ENCODE data around the gene HSF2BP.
"Not testable (repeated sequence)": the region's sequence is repeated elsewhere in the genome, so short reads cannot be mapped to it uniquely, and the experiment has no call there.

Gene HSF2BP

DNA sequence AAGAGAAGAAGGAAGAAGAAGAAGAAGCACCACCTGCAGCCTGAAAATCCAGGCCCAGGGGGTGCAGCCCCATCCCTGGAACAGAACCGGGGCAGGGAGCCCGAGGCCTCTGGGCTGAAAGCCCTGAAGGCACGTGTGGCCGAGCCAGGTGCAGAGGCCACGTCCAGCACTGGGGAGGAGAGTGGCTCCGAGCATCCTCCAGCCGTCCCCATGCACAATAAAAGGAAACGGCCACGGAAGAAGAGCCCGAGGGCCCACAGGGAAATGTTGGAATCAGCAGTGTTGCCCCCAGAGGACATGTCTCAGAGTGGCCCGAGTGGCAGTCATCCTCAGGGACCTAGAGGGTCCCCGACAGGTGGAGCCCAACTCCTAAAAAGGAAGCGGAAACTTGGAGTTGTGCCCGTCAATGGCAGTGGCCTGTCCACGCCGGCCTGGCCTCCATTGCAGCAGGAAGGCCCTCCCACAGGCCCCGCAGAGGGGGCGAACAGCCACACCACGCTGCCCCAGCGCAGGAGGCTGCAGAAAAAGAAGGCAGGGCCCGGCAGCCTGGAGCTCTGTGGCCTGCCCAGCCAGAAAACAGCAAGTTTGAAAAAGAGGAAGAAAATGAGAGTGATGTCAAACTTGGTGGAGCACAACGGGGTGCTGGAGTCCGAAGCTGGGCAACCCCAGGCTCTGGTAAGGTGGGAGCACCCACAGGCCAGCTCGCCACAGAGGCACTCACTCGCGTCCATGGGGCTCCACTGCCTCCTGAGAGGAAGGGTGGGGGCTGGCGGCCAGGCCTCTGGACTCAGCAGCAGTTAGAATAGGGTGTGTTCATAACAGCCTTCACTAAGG is 28.5 kb upstream of the HSF2BP start:
- DNase-seq: peak in 1 of 2 donors; percentile 7

GRCh38 chr21:43686811-43687565 is 27.7 kb upstream of the HSF2BP start:
- DNase-seq: no peak

DNA sequence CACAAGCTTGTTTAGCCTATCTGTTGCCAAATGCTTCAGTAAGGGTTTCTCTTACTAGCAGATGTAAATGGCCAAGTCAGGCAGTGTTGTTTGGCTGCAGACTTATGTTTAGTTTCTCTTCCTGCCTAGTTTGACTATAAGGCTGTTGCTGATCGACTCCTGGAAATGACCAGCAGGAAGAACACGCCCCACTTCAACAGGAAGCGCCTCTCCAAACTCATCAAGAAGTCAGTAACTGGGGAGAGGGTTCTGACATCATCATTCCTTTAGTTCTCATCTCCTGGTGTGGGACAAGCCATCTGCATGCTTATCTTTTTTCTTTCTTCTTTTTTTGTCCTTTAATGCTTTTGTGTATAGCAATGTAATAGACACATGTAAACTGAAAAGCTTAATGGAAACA is 25.1 kb upstream of the HSF2BP start:
- DNase-seq: no peak

GRCh38 chr21:43681650-43682049 is 22.4 kb upstream of the HSF2BP start:
- DNase-seq: no peak

DNA sequence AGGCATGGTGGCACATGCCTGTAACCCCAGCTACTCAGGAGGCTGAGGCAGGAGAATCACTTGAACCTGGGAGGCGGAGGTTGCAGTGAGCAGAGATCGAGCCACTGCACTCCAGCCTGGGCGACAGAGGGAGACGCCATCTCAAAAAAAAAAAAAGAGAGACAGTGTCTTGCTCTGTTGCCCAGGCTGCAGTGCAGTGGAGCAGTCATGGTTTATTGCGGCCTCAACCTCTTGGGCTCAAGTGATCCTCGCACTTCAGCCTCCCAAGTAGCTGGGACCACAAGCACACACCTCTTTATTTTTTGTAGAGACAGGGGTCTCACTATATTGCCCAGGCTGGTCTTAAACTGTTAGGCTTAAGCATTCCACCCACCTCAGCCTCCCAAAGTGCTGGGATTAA is 21.1 kb upstream of the HSF2BP start:
- DNase-seq: not testable (repeated sequence)

- no peak for DNase-seq
These were observed 20.7 kb upstream of the HSF2BP start for GRCh38 chr21:43679951-43680350.

- no peak for DNase-seq
These were observed 17.1 kb upstream of the HSF2BP start for GRCh38 chr21:43676391-43676790.

- no peak for DNase-seq
These were observed 16.6 kb upstream of the HSF2BP start for GRCh38 chr21:43675871-43676270.

DNA sequence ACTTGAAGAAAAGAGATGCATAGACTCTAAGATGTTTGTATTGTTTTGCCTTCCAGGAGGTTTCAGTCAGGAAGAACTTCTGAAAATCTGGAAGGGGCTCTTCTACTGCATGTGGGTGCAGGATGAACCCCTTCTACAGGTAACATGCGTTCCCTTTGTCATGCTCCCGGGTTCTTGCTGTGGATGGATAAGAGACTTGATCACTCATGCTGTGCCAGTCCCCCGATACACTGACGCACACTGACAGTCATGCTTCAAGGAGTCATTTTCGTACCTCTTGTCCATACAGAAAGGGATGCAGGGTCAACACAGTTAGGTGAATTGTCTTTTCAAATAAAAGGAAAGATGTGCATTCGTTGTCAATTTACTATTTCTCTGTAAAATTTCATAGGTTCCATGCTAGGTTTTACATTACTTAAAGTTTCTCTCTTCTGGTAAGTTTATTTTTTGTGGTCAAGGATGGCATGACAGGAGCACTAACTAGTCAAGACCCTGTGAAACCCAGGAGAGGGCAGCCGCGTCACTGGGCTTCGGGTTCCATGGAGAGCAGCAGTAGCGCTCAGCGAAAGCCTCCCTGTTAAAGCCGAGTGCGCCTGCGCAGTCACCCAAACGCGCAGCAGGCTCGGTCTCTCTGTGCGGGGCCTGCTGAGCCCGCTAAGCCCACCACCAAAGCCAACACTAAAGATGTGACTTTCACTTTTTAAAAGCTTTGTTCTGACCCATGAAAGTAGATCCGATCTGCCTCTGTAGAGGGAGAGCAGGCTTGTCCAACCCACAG is 10.7 kb upstream of the HSF2BP start:
- no peak for DNase-seq

- no peak for DNase-seq
These were observed 8.1 kb upstream of the HSF2BP start for GRCh38 chr21:43667191-43667904.

- no peak for DNase-seq
These were observed 6.6 kb upstream of the HSF2BP start for GRCh38 chr21:43665879-43666278.

- no peak for DNase-seq
These were observed 5.1 kb upstream of the HSF2BP start for GRCh38 chr21:43664358-43664757.

DNA sequence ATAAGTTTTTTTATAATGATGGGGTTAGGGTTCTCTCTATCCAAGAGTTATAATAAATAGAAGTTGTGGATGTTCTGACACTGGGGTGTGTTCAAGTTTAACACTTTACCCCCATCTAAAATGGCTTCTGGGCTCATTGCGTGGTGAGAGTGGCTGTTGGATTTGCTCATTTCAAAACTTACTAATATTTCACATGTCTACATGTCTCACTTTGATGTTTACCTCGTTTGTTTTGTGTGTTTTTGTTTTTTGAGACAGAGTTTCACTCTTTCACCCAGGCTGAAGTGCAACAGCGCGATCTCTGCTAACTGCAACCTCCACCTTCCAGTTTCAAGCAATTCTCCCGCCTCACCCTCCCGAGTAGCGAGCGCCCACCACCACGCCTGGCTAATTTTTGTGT is 3.7 kb upstream of the HSF2BP start:
- no peak for DNase-seq

DNA sequence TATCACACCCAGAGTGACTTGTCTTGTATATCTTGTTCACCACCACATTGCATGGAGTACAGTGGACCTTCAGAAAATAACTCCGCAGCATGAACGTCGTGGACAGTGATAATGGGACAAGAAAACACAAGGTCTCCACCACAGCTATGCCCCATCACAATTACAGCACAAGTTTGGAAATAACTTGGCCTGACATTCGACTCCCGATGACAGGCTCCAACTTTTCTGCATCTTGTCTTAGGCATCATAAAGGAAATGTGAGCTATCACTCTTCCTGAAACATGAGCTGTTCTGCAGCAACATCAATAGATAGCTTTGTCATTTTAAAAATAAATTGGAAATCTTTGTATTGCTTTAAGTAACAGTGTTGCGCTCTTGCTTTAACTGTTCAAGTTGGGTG is 3.0 kb upstream of the HSF2BP start:
- DNase-seq: no peak

GRCh38 chr21:43658769-43659135 is 536 bp downstream of the HSF2BP start:
- DNase-seq: no peak

- no peak for DNase-seq
These were observed 1.1 kb downstream of the HSF2BP start for GRCh38 chr21:43658088-43658741.

DNA sequence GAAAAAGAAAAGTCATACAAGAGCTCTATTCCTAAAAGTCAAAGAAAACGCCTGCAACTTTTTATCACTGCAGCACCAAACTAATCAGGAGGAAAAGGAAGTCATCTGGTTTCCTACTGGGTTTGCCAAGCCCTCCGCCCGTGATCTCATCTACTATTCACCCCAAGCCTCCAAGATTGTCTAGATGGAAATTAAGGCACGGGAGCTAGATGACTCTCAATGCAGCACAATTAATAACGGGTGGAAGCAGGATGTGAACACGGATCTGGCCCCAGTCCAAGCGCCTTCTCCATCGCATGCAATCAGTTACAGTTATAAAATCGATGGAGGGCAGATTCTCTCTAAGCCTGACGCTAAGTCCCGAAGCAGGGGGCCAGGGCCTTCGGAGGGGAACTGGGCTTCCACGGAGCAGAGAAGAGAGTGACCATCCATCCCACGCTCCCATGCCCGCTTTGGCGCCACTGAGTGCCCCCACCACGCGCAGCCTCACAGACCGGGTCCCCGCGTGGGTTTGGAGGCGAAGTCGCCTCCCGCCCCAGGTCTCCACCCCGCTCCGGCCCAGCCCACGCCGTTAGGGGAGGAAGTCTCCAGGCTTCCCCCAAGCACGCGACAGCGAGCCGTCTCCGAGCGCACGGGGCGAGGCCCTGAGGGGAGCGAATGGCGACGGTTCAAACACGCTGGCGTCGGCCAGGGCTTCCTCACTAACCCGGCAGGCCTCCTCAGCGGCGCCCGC is 1.8 kb downstream of the HSF2BP start:
- DNase-seq: no peak

DNA sequence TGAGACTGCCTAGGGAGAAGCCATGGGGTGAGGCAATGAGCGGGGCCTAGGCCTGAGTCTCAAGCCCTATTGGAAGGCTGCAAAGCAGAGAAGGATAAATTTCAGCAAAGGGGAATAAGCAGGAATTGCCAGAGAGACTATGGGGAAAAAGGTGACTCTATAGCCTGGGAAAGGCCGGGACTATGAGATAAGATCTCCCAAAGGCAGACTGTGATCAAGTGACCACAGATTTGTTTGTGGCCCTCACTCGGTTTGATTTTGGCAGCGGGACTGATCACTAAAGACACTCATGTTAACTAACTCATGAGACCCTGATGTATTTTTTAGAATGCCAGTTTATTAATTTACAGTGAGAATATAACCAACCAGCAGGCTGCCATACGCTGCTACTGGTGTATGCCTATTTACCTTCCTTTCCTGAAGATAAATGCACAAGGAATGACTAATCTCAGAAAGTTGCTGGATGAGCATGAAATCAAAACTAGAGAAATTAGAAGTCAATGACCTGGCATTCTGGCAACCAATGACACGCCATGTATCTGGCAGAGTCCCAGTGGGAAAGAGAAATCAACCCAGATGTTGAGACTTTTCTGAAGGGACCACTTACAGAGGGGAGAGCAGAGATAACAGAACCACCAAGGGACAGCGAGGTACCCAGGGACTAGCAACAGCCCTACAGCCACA is 4.3 kb downstream of the HSF2BP start:
- DNase-seq: no peak

GRCh38 chr21:43653626-43654025 is 5.7 kb downstream of the HSF2BP start:
- DNase-seq: no peak

DNA sequence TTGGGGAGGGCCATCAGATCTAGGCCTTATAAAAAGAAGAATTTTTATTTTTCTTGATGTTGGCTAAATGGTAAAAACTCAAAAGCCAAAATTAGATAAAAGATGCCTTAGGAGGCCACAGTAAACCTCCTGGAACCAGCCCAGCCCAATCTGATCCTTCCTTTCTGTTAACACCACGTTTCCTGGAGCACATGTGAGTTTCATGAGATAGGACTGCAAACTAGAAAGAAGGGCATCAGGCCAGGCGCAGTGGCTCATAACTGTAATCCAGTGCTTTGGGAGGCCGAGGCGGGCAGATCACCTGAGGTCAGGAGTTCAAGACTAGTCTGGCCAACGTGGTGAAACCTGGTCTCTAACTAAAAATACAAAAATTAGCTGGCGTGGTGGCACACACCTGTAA is 6.7 kb downstream of the HSF2BP start:
- no peak for DNase-seq

DNA sequence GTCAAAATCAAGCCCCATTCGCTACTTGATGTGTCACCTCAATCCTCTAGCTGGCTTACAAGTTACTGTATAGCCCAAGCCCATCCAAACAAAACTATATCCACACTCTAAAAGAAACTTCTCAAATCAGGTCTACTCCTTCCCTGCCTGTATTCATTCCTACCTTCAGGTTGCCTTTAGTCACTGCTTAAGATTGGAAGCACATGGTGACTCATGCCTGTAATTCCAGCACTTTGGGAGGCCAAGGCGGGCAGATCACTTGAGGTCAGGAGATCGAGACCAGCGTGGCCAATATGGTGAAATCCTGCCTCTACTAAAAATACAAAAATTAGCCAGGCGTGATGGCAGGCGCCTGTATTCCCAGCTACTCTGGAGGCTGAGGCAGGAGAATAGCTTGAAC is 7.4 kb downstream of the HSF2BP start:
- DNase-seq: not testable (repeated sequence)
